Right lobe of liver (tissue), 4 donors: ENCODE results near the gene POLR1C.

Source experiments
- POLR2A ChIP-seq: fragments of 450-650 bp; IDR thresholded peaks from one replicate; pipeline ENCODE4 v1.6.1; 2017; ENCODE audit warnings: antibody characterized with exemption, mild to moderate bottlenecking
- TF ChIP-seq, protein P1 (sequence below), 4 donors: fragments of 200-600 bp in 3 of 4; fragments of 450-650 bp in 1 of 4; IDR thresholded peaks; one replicate each; pipeline versions ENCODE4 v1.5.1 to v1.8.0; 2016 to 2022; ENCODE audit warnings: antibody characterized with exemption in 4 of 4, mild to moderate bottlenecking in 2 of 4
- donor health status: DM: no; HTN: no; CAD: no.
- donor health status: DM: no; HTN: no; CAD: no.
- donor health status: DM: no; HTN: yes; CAD: no.

DNA sequence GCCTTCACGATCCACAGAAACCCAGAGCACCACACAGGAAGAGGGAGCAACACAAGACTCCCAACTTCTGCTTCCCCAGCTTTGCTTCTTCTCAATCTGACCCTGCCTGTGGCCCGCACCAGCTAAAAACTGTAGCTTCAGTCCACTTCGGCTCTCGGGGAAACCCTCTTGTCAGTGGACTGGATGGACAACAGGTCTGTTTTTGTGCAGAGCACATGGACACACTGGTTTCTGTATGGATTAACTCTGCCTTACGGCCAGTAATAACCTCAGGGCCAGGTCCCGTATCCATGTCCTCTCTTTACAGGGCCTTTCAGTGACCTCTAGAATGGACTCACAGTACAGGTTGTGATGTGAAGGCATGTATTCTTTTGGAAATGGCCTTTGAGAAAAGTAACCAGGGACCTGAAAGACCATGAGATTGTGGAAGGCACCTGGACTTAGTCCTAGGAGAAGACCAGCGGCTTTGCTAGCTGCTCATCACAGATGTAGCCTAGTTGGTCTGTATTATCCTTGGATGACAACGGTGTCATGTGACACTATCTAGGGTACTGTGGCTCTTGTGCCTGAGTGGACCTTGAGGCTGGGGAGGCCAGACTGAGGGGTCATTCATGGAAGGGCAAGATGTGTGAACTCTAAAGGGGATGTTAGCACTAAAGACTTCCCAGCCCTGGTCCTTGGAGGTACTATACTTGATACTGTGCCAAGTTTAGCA is 5.8 kb downstream of the POLR1C start:
- no peak for TF ChIP-seq POLR2A
- TF ChIP-seq, protein P1, sequence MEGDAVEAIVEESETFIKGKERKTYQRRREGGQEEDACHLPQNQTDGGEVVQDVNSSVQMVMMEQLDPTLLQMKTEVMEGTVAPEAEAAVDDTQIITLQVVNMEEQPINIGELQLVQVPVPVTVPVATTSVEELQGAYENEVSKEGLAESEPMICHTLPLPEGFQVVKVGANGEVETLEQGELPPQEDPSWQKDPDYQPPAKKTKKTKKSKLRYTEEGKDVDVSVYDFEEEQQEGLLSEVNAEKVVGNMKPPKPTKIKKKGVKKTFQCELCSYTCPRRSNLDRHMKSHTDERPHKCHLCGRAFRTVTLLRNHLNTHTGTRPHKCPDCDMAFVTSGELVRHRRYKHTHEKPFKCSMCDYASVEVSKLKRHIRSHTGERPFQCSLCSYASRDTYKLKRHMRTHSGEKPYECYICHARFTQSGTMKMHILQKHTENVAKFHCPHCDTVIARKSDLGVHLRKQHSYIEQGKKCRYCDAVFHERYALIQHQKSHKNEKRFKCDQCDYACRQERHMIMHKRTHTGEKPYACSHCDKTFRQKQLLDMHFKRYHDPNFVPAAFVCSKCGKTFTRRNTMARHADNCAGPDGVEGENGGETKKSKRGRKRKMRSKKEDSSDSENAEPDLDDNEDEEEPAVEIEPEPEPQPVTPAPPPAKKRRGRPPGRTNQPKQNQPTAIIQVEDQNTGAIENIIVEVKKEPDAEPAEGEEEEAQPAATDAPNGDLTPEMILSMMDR (IDR thresholded peaks at IDR 0.05) = no peak
